Endodermal cell (in vitro differentiated cells): ENCODE measurements around the gene NXPH3. TPM values are rescaled to one million over a fixed set of nuclear protein-coding genes. Genes with fewer than 3 reads are reported as not detected.

Source experiments
- DNase-seq: peaks from one replicate; pipeline ENCODE4 v3.0.0-alpha.2; 2017
- H3K27ac ChIP-seq: 2 replicates; pipeline ENCODE4 v1.5.1; 2013; ENCODE audit warnings: mild to moderate bottlenecking, low read depth, low read length, moderate library complexity
- H3K27me3 ChIP-seq: 2 replicates; pipeline ENCODE4 v1.6.1; 2013; ENCODE audit warnings: mild to moderate bottlenecking, low read length, moderate library complexity; ENCODE audit not compliant: insufficient read depth, control insufficient read depth, poor library complexity, severe bottlenecking
- H3K36me3 ChIP-seq: 2 replicates; pipeline ENCODE4 v1.7.0; 2013; ENCODE audit warnings: mild to moderate bottlenecking, low read length, moderate library complexity; ENCODE audit not compliant: control insufficient read depth, insufficient read depth
- H3K4me1 ChIP-seq: one replicate; pipeline ENCODE4 v1.7.0; 2013; ENCODE audit warnings: low read length; ENCODE audit not compliant: control insufficient read depth, insufficient read depth
- H3K4me3 ChIP-seq: 2 replicates; pipeline ENCODE4 v1.5.1; 2013; ENCODE audit warnings: mild to moderate bottlenecking, low read length, moderate library complexity
- H3K9ac ChIP-seq: 2 replicates; pipeline ENCODE4 v1.6.1; 2013; ENCODE audit warnings: mild to moderate bottlenecking, low read length, moderate library complexity; ENCODE audit not compliant: poor library complexity, severe bottlenecking; ENCODE audit errors: extremely low read depth
- H3K9me3 ChIP-seq: 2 replicates; pipeline ENCODE4 v1.6.1; 2013; ENCODE audit warnings: mild to moderate bottlenecking, low read length, moderate library complexity; ENCODE audit not compliant: control insufficient read depth
- H3K27ac Mint-ChIP-seq: 2 replicates; pipeline ENCODE4 v1.8.0; 2020; ENCODE audit warnings: mixed read lengths
- H3K27me3 Mint-ChIP-seq: 2 replicates; pipeline ENCODE4 v1.8.0; 2021; ENCODE audit warnings: mild to moderate bottlenecking, mixed read lengths; ENCODE audit not compliant: insufficient read depth
- H3K36me3 Mint-ChIP-seq: 2 replicates; pipeline ENCODE4 v1.8.0; 2020; ENCODE audit warnings: low read depth, mixed read lengths
- H3K4me1 Mint-ChIP-seq: 2 replicates; pipeline ENCODE4 v1.8.0; 2020; ENCODE audit warnings: mixed read lengths
- H3K4me3 Mint-ChIP-seq: 2 replicates; pipeline ENCODE4 v1.8.0; 2020; ENCODE audit warnings: mild to moderate bottlenecking, moderate library complexity, mixed read lengths
- H3K9me3 Mint-ChIP-seq: 2 replicates; pipeline ENCODE4 v1.8.0; 2020; ENCODE audit warnings: mild to moderate bottlenecking, mixed read lengths
- WGBS, 2 experiments: methylation state at CpG; one replicate each; pipeline versions ENCODE4 v1.1.5 to v1.1.7; 2013; ENCODE audit warnings: missing lambda C conversion rate in 2 of 2, mixed read lengths in 1 of 2; ENCODE audit not compliant: insufficient coverage in 1 of 2, insufficient read length in 1 of 2; 5-methylcytosine and 5-hydroxymethylcytosine counted together
- total RNA-seq, 2 donors: library from RNA; stranded (reverse); fragmentation: NEBNext Ultra II Directional in 1 of 2; extraction: Animal tissue kit (Norgen Biotek cat#: 25700) in 1 of 2; gene quantifications; 2 replicates in 1 of 2; 3 replicates in 1 of 2; pipeline ENCODE4 v1.2.1, GENCODE V29; 2021
- TF ChIP-seq, protein P1 (sequence below): fragments of 200-600 bp; sonication (generic); conservative IDR thresholded peaks from 2 replicates; pipeline ENCODE4 v1.5.0; 2021; ENCODE audit warnings: antibody characterized with exemption, mild to moderate bottlenecking

Gene NXPH3
- total RNA-seq, 2 donors from 2014 or later: 3.0 to 5.9 TPM

DNA sequence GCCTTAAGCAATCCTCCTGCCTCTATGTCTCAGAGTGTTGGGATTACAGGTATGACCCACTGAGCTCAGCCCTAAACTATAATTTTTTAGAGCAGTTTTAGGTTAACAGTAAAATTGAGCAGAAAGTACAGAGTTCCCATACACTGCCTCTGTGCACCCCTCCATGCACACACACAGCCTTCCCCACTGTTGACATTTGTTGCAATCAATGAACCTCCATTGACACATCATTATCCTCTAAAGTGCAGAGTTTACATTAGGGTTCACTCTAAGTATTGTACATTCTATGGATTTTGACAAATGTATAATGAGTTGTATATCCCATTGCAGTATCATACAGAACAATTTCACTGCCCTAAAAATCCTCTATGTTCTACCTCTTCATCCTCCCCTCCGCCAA is 45.6 kb upstream of the NXPH3 start:
- 100% methylated on average over 1 of the region's 1 CpG; no CpG with 5 or more reads in 1 of the 2 experiments for WGBS, 2 experiments
- Histone ChIP-seq H3K9me3 (no peaks in the 10 kb centered on the region), H3K4me1 (no peaks in the 10 kb centered on the region), H3K9ac (no peak overlapping the region), H3K27ac (no peak overlapping the region), H3K36me3 (no peaks in the 10 kb centered on the region), H3K27me3 (no peaks in the 10 kb centered on the region), H3K4me3 (no peak overlapping the region)
- TF ChIP-seq, protein P1, sequence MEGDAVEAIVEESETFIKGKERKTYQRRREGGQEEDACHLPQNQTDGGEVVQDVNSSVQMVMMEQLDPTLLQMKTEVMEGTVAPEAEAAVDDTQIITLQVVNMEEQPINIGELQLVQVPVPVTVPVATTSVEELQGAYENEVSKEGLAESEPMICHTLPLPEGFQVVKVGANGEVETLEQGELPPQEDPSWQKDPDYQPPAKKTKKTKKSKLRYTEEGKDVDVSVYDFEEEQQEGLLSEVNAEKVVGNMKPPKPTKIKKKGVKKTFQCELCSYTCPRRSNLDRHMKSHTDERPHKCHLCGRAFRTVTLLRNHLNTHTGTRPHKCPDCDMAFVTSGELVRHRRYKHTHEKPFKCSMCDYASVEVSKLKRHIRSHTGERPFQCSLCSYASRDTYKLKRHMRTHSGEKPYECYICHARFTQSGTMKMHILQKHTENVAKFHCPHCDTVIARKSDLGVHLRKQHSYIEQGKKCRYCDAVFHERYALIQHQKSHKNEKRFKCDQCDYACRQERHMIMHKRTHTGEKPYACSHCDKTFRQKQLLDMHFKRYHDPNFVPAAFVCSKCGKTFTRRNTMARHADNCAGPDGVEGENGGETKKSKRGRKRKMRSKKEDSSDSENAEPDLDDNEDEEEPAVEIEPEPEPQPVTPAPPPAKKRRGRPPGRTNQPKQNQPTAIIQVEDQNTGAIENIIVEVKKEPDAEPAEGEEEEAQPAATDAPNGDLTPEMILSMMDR: no peak
- no peaks in the 10 kb centered on the region for H3K36me3 Mint-ChIP-seq
- H3K9me3 Mint-ChIP-seq: no peaks in the 10 kb centered on the region
- H3K4me3 Mint-ChIP-seq: no peak overlapping the region
- no peak for DNase-seq
- peaks cover 3% of the 10 kb centered on the region for H3K27me3 Mint-ChIP-seq
- H3K27ac Mint-ChIP-seq: no peak overlapping the region
- H3K4me1 Mint-ChIP-seq: no peaks in the 10 kb centered on the region

DNA sequence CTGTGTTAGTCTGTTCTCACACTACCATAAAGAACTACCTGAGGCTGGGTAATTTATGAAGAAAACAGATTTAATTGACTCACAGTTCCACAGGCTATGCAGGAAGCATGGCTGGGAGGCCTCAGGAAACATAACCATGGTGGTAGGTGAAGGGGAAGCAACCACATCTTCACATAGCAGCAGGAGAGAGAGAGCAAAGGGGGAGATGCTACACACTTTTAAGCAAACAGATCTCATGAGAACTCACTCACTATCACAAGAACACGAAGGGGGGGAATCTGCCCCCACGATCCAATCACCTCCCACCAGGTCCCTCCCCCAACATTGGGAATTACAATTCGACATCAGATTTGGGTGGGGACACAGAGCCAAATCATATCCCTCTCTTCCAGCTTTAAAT is 31.8 kb upstream of the NXPH3 start:
- Mint-ChIP-seq H3K36me3 (no peaks in the 10 kb centered on the region), H3K4me3 (no peak overlapping the region), H3K9me3 (no peaks in the 10 kb centered on the region), H3K27ac (no peak overlapping the region), H3K27me3 (peaks cover 9% of the 10 kb centered on the region), H3K4me1 (peaks cover 18% of the 10 kb centered on the region)
- no peaks in the 10 kb centered on the region for H3K27me3 ChIP-seq
- no peak overlapping the region for H3K27ac ChIP-seq
- TF ChIP-seq, protein P1: no peak
- no peaks in the 10 kb centered on the region for H3K9me3 ChIP-seq
- H3K9ac ChIP-seq: no peak overlapping the region
- no peaks in the 10 kb centered on the region for H3K36me3 ChIP-seq
- H3K4me3 ChIP-seq: no peak overlapping the region
- DNase-seq: no peak
- H3K4me1 ChIP-seq: peaks cover 9% of the 10 kb centered on the region
- 82 to 92% methylated on average over 2 to 3 of the region's 3 CpGs for WGBS, 2 experiments

DNA sequence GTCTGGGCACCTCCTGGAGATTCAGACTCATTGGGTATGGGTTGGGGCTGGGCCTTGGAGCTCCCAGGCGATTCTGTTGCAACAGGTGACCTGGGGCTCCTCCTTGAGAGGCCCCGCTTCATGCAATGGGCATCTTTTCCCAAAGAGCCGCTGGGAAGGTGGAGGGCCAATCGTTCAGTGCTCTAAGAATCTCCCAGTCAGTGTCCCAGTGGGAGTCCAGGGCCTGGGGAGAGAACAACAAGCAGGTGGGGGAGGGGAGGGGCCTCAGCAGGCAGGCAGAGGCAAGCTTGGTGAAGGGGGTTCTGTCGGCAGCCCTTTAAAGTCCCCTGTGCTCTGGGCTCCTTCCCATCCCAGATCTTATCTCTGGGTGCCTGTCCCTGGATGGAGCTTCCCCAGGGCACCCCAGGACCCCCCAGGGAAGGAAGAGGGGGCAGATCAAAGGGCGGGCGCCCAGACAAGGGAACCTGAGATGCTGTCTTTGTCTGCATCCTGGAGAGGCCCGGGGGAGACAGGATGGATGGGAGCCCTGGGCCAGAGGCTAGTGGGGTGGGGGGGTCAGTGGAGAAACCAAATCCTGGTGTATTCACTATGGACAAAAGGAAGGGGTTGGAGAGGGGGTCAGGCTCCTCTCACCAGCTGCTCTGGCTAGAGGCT is 30.5 kb upstream of the NXPH3 start:
- Mint-ChIP-seq H3K9me3 (no peaks in the 10 kb centered on the region), H3K4me1 (peaks cover 18% of the 10 kb centered on the region), H3K4me3 (no peak overlapping the region), H3K27ac (no peak overlapping the region), H3K36me3 (no peaks in the 10 kb centered on the region), H3K27me3 (peaks cover 9% of the 10 kb centered on the region)
- Histone ChIP-seq H3K4me1 (peaks cover 9% of the 10 kb centered on the region), H3K9ac (no peak overlapping the region), H3K27me3 (no peaks in the 10 kb centered on the region), H3K27ac (no peak overlapping the region), H3K4me3 (no peak overlapping the region), H3K36me3 (no peaks in the 10 kb centered on the region), H3K9me3 (no peaks in the 10 kb centered on the region)
- TF ChIP-seq, protein P1: no peak
- peak; percentile 70 for DNase-seq
- WGBS, 2 experiments: 83 to 93% methylated on average over 5 to 8 of the region's 8 CpGs
